ENCODE data around the gene TNFAIP8. TPM values are rescaled to one million over a fixed set of nuclear protein-coding genes. Genes with fewer than 3 reads are reported as not detected.

The TNFAIP8 gene
- total RNA-seq, 1 donor from 2014 or later: 115 TPM

- intact Hi-C loops (cut with micrococcal nuclease): no loop called here
Measured at GRCh38 chr5:119328753-119329602, 26.8 kb upstream of the TNFAIP8 start.

DNA sequence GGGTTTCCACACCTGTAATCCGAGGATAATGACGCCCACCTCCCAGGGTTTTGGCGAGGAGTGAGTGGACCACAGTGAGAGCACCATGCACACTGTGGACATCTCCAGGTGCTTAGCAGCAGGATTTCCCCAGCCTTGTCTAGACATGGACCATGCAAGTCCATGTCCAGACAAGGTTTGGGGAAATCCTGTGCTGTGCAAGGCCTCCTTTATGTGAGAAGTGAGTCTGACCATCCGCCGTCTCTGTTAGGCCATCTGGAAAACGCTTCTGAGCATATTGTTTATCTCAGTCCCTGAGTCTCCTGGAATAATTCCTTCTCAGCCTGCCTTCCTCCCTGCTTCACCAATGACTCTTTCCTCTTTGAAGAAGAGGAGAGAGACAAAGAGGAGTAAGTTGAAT is 26.2 kb upstream of the TNFAIP8 start:
- intact Hi-C loops (cut with micrococcal nuclease): loop anchor here (1.0 to 5.0 kb wide), 2 partner anchors 9 to 38 kb away; no protein-coding TSS in a partner anchor

GRCh38 chr5:119330367-119331183 is 25.2 kb upstream of the TNFAIP8 start:
- intact Hi-C loops (cut with micrococcal nuclease): loop anchor here (1.0 to 5.0 kb wide), 2 partner anchors 8 to 37 kb away; no protein-coding TSS in a partner anchor

DNA sequence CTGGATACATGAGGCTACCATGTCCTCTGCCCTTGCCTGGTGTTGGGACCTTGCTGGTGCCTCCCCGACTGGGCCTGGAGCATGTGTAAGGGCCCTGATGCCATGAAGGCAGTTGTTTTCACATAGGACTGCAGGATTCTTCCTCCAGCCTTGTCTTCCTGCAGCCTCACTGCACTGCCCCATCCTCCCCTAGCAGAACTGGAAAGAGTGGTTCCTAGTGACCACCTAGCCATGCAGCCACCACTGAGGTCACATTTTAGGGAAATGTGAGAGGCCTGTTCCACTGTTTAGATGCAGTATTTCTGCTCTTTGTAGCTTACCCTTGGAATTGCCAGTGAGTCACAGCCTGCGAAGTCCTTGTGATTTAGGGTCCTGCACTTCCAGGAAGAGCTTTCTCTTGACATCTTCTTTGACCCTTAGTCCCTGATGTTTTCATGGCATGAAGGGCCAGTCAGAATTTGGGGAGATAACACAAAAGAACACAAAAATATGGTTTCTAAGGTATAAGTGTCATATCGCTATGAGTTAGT is 24.2 kb upstream of the TNFAIP8 start:
- intact Hi-C loops (cut with micrococcal nuclease): loop anchor here (2.0 to 5.0 kb wide), 2 partner anchors 36 to 261 kb away; partner anchors contain the start of gene DMXL1

- intact Hi-C loops (cut with micrococcal nuclease): loop anchor here (2.0 to 5.0 kb wide), 2 partner anchors 35 to 261 kb away; partner anchors contain the start of gene DMXL1
Measured at GRCh38 chr5:119332208-119332607, 23.6 kb upstream of the TNFAIP8 start.

GRCh38 chr5:119332978-119333401 is 22.8 kb upstream of the TNFAIP8 start:
- intact Hi-C loops (cut with micrococcal nuclease): loop anchor here (1.0 to 5.0 kb wide), 8 partner anchors 8 to 262 kb away; partner anchors contain the start of gene DMXL1

DNA sequence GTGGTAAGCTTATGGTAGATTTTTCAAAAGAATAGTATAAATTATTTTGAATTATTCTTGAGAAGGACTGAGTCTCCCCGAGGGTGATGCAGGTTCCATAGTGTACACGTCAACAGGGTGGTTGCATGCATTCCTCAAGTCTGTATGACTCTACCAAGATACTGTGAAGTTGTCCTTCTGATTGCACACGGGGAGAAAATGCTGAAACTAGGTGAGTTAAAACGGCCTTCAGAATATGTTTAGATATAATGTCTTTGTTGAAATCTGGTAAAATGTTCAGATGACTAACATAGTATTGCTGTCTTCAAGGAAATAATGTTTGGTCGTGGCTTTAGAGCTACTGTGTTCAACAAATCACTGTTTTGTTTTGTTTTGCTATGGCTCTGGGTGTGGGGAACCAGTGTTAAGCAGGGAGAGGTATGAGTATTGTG is 22.4 kb upstream of the TNFAIP8 start:
- intact Hi-C loops (cut with micrococcal nuclease): loop anchor here (1.0 to 5.0 kb wide), 8 partner anchors 8 to 263 kb away; partner anchors contain the start of gene DMXL1

- intact Hi-C loops (cut with micrococcal nuclease): no loop called here
Measured at GRCh38 chr5:119335261-119335677, 20.6 kb upstream of the TNFAIP8 start.

GRCh38 chr5:119336262-119336661 is 19.6 kb upstream of the TNFAIP8 start:
- intact Hi-C loops (cut with micrococcal nuclease): no loop called here

DNA sequence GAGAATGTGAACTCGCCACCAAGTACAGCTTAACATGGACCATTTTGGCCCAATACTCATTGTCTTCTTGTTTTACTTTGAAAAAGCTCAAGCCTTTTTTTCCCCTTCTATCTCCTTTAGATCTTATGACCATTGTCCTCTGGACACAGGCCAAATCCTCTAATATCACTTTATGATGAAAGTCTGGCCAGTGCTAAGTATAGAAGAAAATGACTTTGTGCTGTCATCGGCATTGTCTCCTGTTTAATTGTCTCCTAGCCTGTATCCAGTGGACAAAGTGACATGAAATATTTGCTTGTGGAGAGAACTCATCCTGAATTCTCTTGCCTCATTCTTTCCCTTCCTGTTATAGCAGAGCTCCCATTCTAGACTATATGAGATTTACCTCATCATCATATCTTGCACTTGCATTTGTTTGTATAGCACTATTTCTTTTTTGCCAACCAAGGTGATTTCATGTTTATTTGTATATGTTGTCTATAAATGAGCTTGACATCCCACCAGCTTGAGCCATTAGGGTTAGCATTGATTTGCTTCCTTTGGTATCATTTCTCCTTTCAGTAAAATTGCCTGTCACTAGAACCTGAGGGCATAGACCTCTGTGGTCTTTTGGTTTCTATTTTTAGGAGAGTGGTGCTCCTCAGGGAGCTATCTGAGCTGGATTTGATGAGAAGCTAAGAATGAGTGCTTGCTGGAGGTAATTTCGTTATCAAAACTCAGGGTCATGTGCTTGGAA is 18.8 kb upstream of the TNFAIP8 start:
- intact Hi-C loops (cut with micrococcal nuclease): no loop called here

DNA sequence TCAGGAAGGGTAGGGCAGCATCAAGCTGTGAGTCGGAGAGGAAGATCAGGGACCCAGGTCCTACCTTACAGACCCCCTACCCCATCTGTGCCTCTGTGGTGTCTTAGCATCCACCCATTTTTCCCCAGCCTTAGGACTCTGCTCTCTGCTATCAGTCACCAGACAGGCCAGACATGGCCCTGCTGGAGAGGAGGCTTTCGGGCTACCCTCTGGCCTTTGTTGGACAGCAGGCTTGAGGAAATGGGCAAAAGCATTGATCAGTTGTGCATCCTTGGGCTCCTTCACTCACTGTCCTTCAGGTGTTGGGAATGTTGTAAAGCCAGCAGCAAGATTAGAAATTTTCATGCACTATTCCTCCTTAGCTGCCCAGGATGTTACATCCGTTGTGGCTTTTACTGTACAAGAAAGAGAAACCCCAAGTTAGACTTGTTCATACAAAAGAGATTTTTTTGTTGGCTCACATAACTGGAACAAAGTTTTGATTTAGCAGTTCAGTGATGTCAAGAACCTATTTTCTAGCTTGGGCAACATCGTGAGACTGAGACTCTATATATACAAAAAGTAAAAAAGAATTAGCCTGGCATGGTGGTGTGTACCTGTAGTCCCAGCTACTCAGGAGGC is 17.4 kb upstream of the TNFAIP8 start:
- intact Hi-C loops (cut with micrococcal nuclease): loop anchor here (1.0 kb wide), 1 partner anchor 8 kb away; no protein-coding TSS in a partner anchor

- intact Hi-C loops (cut with micrococcal nuclease): no loop called here
Measured at GRCh38 chr5:119339344-119339743, 16.5 kb upstream of the TNFAIP8 start.

- intact Hi-C loops (cut with micrococcal nuclease): loop anchor here (1.0 to 5.0 kb wide), 4 partner anchors 25 to 318 kb away; no protein-coding TSS in a partner anchor
Measured at GRCh38 chr5:119339965-119340364, 15.9 kb upstream of the TNFAIP8 start.

DNA sequence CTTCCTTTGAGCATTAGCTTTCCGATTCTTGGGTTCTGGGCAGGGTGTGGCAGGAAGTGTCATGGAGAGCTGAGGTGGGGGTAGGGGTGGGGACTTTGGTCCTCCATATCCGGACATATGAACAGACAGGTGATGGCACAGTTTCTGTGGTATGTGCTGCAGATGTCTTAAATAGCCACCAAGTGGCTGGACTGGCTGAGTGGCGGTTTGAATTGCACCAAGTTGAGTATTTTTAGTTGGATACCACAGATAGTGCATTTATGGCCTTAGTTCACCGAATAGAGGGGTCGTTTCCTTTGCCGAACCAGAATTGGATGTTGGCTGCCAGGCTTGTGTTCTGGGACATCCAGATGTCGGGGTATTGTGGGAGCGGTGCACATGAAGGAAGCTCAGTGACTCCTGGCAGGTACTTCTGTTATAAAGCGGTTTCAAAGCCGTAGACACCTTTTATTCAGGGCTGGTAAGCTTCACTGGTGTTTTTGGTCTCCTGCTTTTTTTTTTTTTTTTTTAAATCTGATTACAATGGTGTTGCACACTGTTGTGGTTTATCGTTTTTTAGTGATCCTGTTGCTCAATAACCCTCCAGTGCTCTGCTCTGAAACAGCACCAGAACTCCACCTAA is 15.1 kb upstream of the TNFAIP8 start:
- intact Hi-C loops (cut with micrococcal nuclease): loop anchor here (1.0 to 5.0 kb wide), 12 partner anchors 7 to 352 kb away; partner anchors contain the start of gene DTWD2

DNA sequence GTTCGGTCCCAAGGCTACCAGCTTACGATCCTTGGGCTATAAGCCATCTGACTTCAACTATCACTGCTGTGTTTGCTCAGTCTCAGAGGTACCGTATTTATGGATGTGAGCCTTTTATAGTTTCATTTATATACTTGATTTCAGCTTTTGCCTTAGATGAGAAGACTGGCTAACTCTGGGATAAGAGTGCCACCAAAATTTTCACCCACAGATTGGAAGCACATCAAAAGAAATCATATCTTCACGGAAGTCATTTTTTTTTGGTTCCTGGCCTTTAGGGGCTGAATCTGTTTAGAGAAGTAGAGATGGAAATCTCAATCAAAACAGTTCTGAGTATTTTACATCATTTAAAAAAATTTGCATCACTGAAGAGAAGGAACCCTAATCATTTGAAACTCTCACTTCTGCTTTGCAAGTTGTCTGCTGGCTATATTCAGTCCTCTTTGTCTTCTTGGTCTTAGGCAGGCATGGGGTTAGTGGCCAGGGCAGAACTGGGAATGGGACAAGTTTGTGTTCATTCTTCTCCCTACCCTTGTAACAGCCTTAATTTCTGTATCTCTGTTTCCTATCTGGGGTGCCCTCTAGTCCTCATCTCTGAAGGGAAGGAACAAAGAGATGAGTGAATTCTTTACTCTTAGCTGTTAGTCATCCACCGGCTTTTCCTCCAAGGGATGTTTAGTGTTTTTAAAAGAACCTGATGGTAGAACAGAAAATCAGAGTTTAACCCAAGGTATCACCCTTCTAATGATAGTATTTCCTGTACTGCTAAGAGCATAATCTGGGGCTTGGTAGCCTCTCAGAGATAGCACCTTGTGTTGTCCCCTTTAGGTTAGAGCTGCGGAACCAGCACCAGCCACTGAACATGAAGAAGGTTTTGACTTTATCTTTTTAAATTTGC is 14.1 kb upstream of the TNFAIP8 start:
- intact Hi-C loops (cut with micrococcal nuclease): loop anchor here (1.0 to 5.0 kb wide), 9 partner anchors 8 to 353 kb away; partner anchors contain the start of gene DTWD2

GRCh38 chr5:119342406-119342805 is 13.4 kb upstream of the TNFAIP8 start:
- intact Hi-C loops (cut with micrococcal nuclease): loop anchor here (5.0 kb wide), 1 partner anchor 320 kb away; no protein-coding TSS in a partner anchor

DNA sequence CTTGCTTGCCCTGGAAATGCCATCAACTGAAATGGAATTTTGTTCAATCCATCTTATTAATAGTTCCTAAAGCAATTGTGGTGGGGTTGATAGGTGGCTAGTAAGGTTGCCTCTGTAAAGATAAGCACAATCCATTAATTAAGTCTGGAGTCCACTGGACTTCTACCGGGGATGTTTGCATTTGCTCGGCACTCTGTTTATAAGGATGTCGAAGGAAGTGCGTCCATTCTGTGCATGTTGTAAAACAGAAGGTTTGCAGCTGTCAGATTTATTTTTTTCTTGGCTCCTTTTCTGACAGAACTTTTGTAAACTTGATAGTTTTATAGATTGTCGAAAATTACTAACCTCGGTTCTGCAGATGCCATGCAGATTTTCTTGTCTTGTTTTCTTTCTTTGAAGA is 12.8 kb upstream of the TNFAIP8 start:
- intact Hi-C loops (cut with micrococcal nuclease): loop anchor here (5.0 kb wide), 1 partner anchor 321 kb away; no protein-coding TSS in a partner anchor

GRCh38 chr5:119343766-119344165 is 12.1 kb upstream of the TNFAIP8 start:
- intact Hi-C loops (cut with micrococcal nuclease): loop anchor here (5.0 kb wide), 1 partner anchor 321 kb away; no protein-coding TSS in a partner anchor
